ENCODE measurements around the gene AKT1.

GRCh38 chr14:104824353-104824997 lies 28.9 kb upstream of the AKT1 start:
- TF ChIP-seq CTCF (IDR thresholded peaks at IDR 0.05), result no peak
- no peak for TF ChIP-seq EP300 (IDR thresholded peaks at IDR 0.05)

All from gastroesophageal sphincter (tissue), 3 donors.